ENCODE measurements around the gene ANKMY1.

ANKMY1 gene

DNA sequence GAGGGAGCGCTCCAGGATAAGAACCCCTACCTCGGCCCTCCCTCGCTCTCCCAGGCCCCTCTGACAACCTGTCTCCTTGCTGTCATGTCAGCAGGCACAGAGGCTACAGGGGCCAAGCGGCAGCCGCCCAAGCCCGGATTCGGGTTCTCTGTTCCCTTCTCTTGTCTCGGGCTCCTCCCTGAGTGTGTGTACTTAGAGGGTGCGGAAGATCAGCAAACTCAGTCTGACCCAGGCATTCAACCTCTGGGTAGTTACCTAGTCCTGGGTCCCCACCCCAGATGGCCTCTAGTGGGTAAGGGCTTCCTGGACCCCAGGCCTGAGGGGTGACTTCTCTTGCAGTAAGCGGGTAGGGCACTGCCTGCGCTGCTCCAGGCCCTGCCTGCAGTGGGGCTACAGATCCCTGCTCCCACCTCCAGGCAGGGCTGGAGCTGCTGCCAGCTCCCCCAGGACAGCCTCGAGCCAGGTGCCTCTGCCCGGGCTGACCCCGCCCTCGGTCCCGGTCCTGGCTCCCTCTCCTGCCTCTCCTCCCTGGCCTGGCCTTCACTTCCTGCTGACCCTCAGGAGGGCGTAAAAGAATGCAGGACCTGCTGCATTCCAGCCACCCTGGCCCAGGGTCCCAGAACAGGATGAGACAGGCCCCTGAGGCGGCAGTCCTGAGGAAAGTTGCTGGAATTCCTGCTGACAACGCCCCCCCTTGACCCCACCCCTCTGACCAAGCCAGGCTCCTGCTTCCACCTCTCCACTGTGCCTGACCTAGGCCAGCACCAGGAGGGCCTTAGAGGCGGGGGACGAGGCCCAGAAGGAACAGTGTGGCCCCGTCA lies 100.4 kb downstream of the ANKMY1 start:
- no peak for DNase-seq

DNA sequence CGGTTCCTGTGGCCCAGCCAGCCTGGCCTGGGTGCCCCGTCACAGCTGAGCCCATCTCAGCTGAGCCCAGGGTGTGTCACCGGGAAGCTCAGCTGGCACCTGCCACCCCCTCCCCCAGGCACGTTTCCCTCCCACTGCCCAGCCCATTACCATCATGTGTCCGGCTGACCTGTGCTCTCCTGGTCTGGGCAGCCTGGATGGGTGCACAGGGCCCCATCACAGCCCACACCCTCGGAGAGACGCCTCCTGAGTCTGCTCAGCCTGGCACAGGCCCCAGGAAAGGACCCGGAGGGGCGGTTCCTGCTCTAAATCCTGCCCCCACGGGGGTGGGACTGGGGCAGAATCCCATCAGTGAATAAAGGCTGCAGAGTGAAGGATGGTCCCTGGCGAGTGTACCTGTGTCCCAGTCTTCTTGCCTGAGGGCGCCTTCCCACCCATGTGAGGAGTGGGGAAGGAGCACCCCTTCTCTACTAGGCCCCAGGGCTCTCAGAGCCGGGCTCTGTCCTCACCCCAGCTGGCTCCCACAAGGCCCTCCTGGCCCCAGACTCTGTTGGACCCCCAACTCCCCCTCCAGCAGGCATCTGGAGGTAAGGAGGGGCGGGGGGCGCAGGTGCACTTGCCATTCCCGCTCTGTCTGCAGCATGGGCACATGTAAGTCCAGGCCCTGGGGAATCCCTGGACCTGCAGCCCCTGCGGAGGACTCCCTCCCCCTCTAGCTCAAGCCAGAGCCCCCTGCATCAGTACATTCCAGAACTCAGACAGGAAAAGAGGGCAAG lies 101.2 kb downstream of the ANKMY1 start:
- no peak for DNase-seq

DNA sequence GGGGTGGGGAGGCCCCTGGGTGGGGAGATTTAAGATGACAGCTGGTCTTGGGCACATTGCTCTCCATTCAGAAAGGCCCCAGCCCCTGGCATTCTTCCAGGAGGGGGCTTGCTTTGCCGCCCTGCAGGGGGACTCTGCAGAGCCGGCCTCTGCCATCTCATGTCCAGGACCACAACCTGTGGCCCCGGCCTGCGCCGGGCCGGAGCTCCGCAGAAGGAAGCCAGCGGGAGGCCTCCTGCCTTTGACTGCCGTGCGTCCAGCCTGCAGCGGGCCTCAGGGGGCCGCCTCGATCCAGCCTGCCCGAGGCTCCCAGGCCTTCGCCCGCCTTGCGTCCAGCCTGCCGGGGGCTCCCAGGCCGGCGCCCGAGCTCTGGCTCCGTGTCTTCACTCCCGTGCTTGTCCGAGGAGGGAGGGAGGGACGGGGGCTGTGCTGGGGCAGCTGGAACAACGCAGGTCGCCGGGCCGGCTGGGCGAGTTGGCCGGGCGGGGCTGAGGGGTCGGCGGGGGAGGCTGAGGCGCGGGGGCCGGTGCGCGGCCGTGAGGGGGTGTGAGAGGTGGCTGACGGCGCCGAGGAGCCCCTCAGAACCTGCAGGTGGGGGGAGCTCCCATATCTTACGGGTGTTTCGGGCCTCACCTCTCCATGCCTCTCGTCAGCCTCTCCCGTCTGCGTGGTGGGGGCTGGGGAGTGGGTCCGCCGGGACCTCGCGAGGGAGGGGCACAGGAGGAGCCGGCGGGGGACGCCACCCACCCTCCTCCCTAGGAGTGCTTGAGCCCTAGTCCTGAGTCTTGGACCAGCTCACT lies 101.9 kb downstream of the ANKMY1 start:
- no peak for DNase-seq

DNA sequence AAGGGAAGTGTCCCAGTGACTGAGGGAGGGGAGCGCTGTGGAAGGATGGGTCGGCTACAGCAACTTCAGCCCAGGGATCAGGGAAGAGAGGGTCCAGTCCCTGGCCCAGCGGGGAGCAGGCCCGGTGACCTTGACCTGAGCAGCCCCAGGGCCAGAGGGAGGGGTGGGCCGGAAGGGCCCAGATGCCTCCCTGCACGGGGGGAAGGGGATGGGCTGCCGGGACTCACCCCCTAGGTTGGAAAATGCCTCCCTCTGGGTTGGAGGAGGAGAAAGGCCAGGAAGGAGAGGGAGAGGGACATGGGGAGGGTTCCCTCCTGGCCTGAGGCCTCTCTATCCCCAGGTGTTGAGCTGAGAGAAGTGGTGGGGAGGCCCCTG lies 102.5 kb downstream of the ANKMY1 start:
- no peak for DNase-seq

DNA sequence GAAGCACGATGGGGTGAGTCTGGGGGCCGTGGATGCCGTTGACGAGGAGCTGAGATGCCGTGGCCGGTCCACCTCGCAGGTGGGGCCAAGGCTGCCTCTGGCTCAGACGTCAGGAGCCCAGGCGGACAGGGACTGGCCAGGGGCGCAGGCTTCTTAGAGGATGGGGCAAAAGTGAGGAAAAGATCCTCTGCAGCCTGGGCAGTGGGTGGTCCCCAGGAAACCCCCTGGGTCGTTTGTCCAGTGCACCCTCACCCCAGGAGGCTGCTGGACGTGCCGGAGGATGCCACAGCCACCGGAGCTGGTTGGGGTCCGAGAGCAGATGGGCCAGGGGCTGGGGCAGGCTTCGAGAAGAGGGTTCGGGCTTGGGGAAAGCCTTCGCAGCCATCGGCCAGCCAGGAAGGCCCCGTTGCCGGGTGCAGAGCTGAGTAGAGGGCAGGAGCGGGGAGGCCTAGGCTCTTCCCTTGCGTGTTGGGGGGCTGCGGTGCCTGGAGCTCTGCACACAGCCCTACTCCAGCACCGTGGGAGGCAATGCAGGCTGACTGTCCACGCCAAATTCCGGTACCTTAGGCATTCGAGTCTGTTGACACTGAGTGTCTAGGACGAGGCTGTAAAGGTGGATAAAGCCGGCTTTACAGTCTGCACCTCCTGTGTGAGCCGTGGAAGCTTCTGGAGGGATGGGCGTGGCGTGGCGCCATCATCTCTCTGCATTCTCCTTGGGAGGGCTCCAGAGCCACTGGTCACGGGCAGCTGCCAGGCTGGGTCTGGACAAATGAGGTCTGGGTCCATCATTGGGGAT lies 103.5 kb downstream of the ANKMY1 start:
- DNase-seq = no peak

DNA sequence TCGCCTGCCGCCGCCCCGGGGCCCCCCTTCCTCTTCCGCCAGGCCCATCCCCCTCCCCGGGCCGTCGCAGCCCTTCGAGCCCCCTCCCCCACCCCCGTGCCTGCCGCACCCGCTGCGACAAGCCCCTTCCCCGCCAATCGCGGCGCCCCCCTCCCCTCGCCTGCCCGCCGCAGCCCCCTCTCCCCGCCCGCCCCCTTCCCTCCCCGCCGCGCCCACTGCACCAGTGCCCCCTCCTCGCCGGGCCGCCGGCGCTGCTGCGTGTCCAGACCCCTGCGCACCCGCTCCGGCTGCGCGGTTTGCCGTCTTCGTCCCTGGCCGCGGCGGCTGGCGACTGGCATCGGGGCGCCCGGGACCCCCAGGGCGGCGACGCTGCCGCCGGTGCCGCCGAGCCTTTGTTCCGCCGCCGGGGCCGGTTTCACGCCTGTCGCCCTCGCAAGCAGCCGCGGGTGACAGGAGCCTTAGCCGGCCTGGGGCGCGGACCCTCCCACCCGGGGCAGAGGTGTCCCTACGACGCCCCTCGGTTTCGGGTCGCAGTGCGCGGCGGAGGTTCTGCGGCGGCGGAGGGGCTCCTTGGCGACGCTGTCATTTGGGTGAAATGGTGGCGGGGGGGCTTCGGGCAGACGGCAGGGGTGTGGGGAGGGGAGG lies 104.2 kb downstream of the ANKMY1 start:
- DNase-seq = no peak

DNA sequence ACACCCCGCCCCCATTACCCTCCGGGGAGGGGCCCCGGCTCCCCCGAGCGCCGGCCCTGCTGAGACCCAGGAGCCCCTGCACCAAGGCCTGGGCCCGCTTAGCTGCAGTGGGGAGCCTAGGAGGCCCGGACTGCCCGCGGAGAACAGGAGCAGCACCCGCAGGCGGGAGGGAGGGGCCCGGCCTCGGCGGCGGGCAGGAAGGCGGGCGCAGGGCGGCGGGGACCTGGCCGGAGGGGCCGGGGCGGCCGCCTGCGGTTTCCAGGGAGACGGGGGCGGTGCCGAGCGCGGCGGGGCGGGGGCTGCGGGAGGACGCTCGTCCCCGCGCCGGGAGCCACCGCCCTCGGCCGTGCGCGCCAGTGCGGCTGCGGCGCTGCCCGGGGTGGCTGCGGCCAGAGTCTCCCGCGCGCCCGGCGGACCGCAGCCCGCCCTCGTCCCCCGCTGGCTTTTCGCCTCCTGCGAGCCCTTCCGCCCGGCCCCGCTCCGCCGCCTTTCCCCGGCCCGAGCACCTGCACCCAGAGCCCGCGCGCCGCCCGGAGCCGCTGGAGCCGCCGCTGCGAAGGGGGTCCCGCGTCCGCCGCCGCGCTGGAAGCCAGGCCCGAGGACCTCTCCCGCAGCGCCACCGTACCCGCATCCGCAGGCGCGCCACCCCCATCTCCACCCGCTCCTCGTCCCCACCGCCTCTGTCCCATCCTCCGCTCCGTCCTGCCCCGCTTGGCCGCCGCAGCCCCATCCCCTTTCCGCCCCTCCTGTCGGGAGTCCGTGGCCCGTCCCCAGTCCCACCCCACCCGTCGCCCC lies 105.1 kb downstream of the ANKMY1 start:
- DNase-seq = no peak

DNA sequence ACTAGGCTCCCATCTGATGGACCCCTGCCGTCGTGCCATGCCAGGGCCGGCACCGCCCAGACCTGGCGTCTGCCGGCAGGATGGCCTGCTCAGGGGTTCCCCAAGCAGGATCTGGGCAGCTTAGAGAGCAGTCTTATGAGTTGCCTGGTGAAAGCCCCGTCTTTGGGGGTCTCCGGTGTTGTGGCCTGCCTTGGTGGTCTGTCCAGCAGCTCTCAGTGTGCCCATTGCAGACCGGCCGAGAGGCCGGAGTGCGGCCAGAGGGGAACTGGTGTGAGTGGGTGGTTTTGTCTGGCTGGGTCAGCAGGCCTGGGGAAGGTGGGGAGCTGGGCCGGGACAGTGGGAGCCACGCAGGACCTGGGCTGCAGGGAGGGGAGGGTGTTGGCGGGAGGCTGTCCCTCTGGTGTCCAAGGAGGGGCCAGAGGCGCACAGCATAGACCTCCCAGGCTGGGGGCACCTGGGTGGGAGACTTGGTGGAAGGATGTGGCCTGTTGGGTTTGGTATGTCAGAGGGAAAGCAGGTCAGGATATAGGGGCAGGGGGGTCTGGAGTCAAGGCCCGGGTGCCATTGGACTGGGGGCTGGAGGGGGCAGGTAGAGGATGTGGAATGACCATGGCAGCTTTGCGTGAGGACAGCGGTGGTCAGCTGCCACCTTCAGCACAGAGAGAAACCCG lies 105.9 kb downstream of the ANKMY1 start:
- no peak for DNase-seq

DNA sequence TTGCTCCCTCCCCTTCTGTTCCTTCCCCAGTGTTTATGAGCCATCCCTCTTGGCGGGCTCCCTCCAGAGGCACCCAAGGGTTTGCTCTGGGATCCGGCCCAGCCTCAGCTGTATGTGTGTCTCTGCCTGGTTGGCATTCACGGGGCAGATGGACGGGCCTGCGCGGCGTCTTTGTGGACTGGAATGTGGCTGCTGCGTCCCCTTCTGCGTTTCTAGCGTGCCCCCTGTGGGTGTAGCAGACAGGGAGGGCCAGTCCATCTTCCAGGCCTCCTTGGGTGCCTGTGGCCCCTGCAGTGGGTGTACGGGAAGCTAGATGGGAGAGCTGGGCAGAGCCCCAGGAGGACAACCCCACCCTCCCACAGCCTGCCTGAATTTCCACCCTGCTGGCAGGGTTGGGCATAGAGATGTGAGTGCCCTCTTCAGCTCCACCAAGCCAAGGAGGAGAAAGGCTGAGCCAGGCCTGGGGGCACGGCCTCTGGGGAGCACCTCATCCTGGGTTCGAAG lies 106.6 kb downstream of the ANKMY1 start:
- DNase-seq = no peak

DNA sequence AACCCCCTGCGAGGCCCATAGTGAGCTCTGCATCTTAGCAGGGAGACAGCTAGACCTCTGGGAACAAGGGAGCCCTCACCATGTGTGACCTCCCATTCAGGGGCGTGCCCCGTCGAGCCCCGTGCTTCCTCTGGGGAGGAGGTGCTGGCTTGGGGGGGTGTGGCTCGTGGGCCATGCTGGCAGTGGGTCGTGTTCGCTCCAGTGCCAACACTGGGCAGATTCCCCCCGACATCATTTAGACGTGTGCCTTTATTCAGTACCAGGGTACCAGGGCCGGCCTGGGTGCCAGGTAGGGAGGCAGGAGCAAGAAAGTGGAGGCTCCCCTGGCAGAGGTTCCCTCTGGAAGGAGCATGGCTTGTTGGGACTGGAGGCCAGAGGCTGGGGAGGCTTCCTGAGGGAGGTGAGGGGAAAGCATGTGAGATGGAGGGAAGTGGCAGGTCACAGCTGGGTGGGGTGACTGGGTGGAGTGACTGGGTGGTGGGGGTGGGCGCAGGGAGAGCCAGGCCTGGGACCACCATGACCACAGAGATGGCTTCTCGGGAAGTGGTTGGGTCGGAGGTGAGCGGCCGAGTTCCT lies 107.2 kb downstream of the ANKMY1 start:
- DNase-seq = no peak

DNA sequence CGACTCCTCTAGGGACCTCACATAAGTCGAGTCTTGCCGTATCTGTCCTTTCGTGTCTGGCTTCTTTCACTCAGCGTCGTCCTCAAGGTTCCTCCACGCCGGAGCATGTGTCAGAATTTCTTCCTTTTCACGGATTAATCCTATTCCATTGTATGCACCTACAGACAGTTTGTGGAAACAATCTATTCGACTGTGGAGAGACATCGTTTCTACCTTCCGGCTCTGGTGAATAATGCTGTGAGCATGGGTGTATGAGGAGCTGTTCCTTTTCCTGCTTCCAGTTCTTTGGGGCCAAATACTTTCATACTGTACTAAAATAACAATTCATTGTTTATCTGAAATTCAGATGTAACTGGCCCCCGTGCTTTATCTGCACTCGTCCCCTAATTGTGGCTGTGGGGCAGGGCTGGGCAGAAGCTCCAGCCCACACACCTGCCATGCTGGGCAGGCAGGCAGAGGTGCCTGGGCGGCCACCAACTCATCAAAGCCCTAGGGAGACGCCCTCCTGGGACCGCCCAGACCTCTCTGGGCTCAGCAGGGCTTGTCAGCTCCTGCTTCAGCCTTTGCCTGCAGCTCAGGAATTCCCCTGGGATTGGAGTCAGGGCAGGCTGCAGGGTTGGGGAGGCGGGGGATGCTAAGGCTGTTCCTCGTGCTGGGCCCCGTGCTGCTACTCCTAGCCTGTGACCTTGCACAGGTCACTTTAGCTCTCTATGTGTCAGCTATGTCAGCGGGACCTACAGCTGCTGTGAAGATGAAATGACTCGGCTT lies 107.8 kb downstream of the ANKMY1 start:
- no peak for DNase-seq

DNA sequence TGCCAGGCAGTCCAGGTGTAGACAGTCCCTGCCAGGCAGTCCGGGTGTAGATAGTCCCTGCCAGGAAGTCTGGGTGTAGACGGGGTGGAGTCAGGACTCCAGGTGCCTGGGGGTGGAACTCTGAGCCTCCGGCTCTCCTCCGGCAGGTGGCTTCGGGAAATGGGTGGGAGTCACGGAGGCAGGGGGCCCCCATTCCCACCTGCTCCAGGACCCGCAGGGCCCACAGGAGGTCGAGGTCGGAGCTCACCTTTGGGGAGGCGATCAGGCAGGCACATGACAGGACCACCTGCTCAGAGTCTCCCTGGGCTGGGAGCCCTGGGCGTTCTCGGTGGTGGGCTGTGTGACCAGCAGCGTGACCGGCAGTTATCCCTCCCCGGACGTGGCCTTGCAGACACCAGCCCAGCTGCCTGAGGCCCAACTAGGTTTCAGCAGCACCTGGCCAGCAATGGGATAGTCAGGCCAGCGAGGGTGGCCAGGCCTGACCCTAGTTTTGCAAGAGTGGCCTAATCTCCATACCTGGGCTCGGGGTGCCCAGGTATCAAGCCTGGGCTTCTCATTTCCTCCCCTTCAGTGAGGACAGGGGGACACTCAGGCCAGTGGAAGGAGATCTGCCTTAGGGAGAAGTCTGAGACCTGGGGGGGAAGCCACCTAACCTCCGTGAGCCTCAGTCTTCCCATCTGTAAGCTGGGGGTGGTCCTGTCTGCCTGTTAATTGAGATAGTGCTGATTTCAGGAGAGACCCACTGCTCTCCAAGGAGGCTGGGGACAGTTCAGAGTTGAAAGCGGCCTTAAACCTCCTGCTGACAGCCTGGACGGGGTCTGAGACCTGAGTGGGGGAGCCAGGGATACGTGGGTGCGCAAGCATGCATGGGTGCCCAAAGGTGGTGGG lies 109.2 kb downstream of the ANKMY1 start:
- no peak for DNase-seq

DNA sequence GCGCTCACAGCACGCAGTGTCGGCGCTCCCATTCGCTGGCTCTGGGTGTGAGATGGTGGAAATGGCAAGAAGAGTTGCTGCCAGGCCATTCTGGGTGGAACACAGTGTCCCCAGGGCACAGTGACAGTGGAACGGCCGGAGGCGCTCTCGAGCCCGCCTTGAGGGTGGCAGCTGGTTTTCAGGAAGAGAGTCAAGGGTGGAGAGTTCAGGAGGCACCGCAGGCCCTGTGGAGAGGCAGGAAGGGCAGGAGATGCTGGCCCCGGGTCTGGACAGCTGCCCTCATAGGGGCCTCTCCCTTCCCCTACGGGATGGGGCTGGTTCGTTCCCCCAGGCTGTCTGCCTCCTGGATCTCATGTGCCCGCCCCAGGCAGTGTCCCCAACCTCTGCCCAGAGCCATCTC lies 109.9 kb downstream of the ANKMY1 start:
- DNase-seq = no peak

DNA sequence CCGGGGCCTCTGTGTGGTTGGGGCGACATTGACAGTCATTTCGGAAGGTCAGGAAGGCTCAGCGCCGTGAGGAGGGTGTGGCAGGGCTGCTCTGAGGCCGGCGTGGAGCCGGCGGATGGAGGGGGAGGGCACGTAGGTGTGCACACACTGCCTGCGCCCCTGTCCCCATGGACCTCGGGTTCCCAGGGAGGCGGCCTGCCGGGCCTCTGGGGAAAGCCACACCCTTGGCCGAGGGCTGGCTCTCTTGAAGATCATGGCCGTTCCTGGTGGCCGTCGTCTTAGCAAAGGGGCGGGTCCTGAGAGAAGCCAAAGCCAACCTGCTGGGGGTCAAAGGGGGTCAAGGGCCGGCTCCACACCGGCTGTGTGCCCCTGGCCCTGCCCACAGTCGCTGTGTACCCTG lies 110.5 kb downstream of the ANKMY1 start:
- no peak for DNase-seq

DNA sequence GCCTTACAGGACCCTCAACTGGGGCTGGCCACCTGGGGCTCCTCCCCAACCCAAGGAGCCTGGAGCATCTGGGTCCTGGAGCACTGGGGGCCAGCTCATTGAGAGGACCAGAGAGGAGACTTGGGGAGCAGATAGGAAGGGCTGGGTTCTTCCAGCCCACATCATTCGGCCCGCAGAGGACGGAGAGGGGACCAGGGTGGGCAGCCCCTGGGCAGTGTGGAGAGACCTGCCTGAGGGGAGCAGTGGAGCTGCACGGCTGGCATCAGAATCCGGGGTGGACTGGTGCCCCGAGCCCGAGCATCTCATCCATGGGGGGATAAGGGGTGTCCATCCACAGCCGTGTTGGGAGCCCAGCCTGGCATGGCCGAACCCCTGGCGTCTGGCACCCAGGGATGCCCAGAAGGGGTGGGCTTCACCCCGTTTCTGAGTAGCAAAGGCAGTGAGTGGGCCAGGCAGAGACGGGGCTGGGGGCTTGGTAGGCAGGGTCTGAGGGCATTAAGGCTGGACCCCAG lies 111.1 kb downstream of the ANKMY1 start:
- no peak for DNase-seq

DNA sequence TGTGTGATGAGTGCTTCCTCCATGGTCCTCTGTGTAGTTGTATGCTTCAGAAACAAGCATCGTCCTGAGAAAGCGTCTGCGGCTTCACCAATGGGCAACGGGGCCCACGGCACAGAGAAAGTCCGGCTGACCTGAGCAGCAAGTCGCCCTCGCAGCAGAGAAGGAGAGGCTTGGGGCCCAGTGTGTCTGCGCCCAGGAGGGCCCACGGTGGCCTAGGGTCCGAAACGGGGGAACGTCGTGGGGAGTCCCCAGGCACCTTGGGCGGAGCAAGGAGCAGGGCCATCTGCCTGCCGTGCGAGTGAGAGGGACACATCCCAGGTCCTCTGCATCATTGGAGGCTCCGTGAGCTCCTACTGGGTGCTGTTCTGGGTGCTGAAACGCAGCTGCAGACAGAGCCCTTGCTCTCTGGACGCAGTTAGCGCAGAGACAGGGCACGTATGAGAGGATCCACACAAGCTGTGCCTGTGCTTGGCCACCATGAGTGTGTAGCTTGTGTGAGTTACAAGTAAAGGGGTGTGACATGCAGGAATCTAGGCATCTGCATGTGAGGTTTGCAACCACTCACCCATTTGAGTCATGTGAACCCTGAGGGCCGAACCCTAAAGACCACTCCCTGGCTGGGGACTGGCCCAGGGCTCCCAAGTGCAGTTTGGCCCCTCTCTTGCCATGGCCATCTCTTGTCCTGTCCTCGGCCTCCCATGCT lies 111.7 kb downstream of the ANKMY1 start:
- no peak for DNase-seq

DNA sequence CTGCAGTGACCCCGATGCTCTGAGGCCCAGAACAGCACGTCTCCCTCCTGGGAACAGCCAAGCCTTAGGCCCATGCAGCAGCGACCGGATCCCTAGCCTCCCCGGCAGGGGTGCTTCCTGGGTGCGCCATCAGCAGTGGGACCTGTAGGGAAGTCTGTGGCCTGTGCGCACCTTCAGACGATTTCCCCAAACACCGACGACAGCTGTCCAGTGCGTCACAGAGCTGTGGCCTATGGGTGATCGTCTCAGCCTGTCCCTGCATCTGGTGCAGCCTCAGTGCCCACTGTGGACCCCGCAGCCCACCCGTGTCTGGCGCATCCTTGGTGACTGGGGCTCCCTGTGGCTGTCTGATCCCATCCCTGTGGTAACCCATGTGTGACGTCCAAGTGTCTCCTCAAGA lies 113.3 kb downstream of the ANKMY1 start:
- DNase-seq = no peak

All from inflammatory macrophage treated with lipopolysaccharide for 1 hour (primary cell).